ENCODE data around the gene OLR1.

DNA sequence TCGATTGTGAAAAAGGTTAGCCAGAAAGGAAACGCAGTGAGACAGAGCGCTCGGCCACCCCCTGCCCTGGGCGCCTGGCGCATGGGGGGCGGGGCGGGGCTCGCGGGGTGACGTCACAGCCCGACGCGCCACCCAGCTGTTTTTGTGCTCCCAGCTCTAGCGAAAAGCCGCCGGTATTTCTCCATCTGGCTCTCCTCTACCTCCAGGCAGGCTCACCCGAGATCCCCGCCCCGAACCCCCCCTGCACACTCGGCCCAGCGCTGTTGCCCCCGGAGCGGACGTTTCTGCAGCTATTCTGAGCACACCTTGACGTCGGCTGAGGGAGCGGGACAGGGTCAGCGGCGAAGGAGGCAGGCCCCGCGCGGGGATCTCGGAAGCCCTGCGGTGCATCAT, 40.8 kb upstream of the OLR1 start, which contains the start of gene GABARAPL1:
- TF ChIP-seq, protein P1, sequence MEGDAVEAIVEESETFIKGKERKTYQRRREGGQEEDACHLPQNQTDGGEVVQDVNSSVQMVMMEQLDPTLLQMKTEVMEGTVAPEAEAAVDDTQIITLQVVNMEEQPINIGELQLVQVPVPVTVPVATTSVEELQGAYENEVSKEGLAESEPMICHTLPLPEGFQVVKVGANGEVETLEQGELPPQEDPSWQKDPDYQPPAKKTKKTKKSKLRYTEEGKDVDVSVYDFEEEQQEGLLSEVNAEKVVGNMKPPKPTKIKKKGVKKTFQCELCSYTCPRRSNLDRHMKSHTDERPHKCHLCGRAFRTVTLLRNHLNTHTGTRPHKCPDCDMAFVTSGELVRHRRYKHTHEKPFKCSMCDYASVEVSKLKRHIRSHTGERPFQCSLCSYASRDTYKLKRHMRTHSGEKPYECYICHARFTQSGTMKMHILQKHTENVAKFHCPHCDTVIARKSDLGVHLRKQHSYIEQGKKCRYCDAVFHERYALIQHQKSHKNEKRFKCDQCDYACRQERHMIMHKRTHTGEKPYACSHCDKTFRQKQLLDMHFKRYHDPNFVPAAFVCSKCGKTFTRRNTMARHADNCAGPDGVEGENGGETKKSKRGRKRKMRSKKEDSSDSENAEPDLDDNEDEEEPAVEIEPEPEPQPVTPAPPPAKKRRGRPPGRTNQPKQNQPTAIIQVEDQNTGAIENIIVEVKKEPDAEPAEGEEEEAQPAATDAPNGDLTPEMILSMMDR (conservative IDR thresholded peaks at IDR 0.05) = no peak
- TF ChIP-seq ZFX (IDR thresholded peaks at IDR 0.05) = no peak
